Mucosa of descending colon (tissue), 3 donors: ENCODE results near the gene LRRC1. TPM values are rescaled to one million over a fixed set of nuclear protein-coding genes. Genes with fewer than 3 reads are reported as not detected.

Experiments
- ATAC-seq: fragments of 200-7000 bp; cut with Tn5 transposase; one replicate; pipeline ENCODE4 v1.9.1; 2020; ENCODE audit warnings: mild to moderate bottlenecking, moderate library complexity
- DNase-seq, 3 donors: peaks; one replicate each; pipeline ENCODE4 v3.0.0-alpha.2; 2020
- H3K36me3 ChIP-seq: fragments of 200-600 bp; one replicate; pipeline ENCODE4 v1.8.0; 2021; ENCODE audit warnings: low read depth, mild to moderate bottlenecking
- H3K4me1 ChIP-seq: fragments of 200-600 bp; one replicate; pipeline ENCODE4 v1.8.0; 2021; ENCODE audit warnings: low read depth, mild to moderate bottlenecking
- H3K4me3 ChIP-seq: fragments of 200-600 bp; one replicate; pipeline ENCODE4 v1.8.0; 2021; ENCODE audit warnings: mild to moderate bottlenecking
- H3K9me3 ChIP-seq: fragments of 200-600 bp; one replicate; pipeline ENCODE4 v1.8.0; 2021; ENCODE audit warnings: mild to moderate bottlenecking
- intact Hi-C, 2 donors: fragments of 100-400 bp; cut with DNase I in 1 of 2; cut with micrococcal nuclease in 1 of 2; formaldehyde crosslinking; loops; one replicate each; pipeline versions ENCODE4 v1.11.0 to v1.11.1; 2022; cut with DNase I, micrococcal nuclease
- total RNA-seq, 3 donors: library from RNA; stranded (reverse); fragmentation: NEBNext Ultra II Directional in 2 of 3; extraction: Animal tissue kit (Norgen Biotek cat#: 25700) in 2 of 3; gene quantifications; one replicate each; pipeline versions ENCODE4 v1.2.1 to v1.2.4, GENCODE V29; 2021 to 2023
- TF ChIP-seq, protein P1 (sequence below): fragments of 200-600 bp; IDR thresholded peaks from one replicate; pipeline ENCODE4 v1.8.0; 2022; ENCODE audit warnings: antibody characterized with exemption, mild to moderate bottlenecking
- donor health status: DM: no; HTN: no; CAD: no; lungs with moderate emphysema.
- donor health status: DM: no; HTN: no; CAD: no.
- donor health status: DM: no; HTN: yes; CAD: no.

The LRRC1 gene
- total RNA-seq, 3 donors from 2014 or later: 57.7 to 105 (median 89.4) TPM

DNA sequence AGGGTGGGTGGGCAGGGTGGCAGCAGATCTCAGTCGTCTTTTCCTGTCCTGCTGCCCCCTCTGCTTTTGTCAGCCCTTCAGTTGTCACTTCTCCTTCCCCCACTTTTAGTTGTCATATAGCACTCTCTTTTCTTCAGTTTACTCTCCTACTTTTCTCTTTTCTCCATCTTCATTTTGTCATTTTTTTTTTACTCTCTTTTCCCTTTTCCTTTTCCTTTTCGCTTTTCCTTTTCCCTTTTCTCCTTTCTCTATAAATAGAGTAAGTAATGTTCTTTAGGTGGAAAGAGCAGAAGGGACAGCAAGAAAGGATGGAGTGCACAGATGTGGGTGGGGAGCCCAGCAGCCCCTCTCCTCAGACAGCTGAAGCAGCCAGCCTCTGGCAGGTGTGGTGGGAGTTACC is 108.6 kb downstream of the LRRC1 start:
- H3K36me3 ChIP-seq: no peaks in the 10 kb centered on the region
- no peak for DNase-seq
- no peaks in the 10 kb centered on the region for H3K4me1 ChIP-seq
- H3K9me3 ChIP-seq: no peaks in the 10 kb centered on the region
- TF ChIP-seq, protein P1, sequence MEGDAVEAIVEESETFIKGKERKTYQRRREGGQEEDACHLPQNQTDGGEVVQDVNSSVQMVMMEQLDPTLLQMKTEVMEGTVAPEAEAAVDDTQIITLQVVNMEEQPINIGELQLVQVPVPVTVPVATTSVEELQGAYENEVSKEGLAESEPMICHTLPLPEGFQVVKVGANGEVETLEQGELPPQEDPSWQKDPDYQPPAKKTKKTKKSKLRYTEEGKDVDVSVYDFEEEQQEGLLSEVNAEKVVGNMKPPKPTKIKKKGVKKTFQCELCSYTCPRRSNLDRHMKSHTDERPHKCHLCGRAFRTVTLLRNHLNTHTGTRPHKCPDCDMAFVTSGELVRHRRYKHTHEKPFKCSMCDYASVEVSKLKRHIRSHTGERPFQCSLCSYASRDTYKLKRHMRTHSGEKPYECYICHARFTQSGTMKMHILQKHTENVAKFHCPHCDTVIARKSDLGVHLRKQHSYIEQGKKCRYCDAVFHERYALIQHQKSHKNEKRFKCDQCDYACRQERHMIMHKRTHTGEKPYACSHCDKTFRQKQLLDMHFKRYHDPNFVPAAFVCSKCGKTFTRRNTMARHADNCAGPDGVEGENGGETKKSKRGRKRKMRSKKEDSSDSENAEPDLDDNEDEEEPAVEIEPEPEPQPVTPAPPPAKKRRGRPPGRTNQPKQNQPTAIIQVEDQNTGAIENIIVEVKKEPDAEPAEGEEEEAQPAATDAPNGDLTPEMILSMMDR: no peak
- intact Hi-C loops: no loop called here
- no peak for ATAC-seq
- H3K4me3 ChIP-seq: no peak overlapping the region

DNA sequence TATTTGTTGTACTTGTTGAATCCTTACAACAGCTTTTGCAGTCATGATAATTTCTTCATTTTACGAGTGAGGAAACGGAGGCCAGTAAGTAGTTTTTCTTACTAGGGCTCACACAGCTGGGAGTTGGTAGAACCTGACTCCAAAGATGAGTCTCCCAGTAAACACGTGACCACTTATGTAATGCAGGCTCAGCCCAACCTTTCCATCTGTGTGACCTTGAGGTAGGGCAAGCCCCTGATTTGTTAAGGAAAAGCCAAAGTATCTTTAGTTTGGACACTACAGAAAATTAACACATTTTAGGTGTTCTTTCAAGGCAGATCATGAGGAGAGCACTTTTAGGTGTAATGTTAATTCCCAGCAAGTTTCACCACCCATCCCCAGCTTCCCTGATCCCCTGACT is 111.3 kb downstream of the LRRC1 start:
- H3K4me1 ChIP-seq: no peaks in the 10 kb centered on the region
- no peaks in the 10 kb centered on the region for H3K36me3 ChIP-seq
- TF ChIP-seq, protein P1: no peak
- no peak overlapping the region for H3K4me3 ChIP-seq
- H3K9me3 ChIP-seq: no peaks in the 10 kb centered on the region
- ATAC-seq: no peak
- DNase-seq: no peak
- intact Hi-C loops: no loop called here

DNA sequence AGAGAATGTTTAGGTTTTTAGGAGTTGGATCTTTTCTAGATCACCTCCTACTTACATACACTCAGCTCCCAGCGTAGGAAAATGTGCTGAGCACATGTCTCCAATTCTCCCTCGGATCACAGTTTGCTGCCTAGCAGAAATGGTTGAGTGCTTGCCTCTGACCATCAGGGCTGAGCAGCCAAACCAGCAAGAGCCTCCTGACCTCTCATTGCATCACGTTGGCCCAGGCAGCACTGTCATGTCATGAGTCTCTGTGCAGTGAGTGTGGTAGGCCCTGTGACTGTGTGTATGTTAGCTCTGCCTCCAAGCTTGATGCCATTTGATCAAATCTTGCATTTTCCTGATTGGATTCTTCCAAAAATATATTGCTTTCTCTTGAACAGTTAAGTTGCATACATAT is 112.0 kb downstream of the LRRC1 start:
- H3K4me1 ChIP-seq: no peaks in the 10 kb centered on the region
- no peaks in the 10 kb centered on the region for H3K9me3 ChIP-seq
- intact Hi-C loops: no loop called here
- H3K36me3 ChIP-seq: no peaks in the 10 kb centered on the region
- TF ChIP-seq, protein P1: no peak
- H3K4me3 ChIP-seq: no peak overlapping the region
- no peak for ATAC-seq
- no peak for DNase-seq

- intact Hi-C loops: no loop called here
- ATAC-seq: no peak
- DNase-seq: no peak
- TF ChIP-seq, protein P1: no peak
- Histone ChIP-seq H3K36me3 (no peaks in the 10 kb centered on the region), H3K4me1 (peaks cover 6% of the 10 kb centered on the region), H3K9me3 (no peaks in the 10 kb centered on the region), H3K4me3 (no peak overlapping the region)
Observed at GRCh38 chr6:53910834-53911233, 116.0 kb downstream of the LRRC1 start.

DNA sequence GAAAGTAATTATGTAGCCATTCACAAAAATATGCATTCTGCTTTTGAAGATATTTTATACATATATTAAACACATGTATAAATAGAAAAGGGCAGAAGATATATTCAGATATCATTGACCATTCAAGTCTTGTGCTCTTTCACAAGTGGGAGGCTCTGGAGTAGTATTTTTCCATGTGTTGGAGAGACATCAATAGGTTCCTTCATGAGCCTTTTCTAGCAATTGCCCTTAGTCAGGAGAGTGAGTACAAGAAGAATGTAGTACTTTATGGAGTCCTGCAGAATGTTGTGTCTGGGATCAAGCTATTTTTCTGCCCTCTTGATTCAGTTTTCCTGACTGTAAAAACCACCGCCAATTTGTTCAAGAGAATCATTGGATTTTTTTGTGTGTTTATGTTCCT is 117.9 kb downstream of the LRRC1 start:
- H3K4me1 ChIP-seq: peaks cover 6% of the 10 kb centered on the region
- no peaks in the 10 kb centered on the region for H3K36me3 ChIP-seq
- TF ChIP-seq, protein P1: no peak
- DNase-seq (no peak), ATAC-seq (no peak)
- no peaks in the 10 kb centered on the region for H3K9me3 ChIP-seq
- no peak overlapping the region for H3K4me3 ChIP-seq
- intact Hi-C loops: no loop called here

- H3K4me3 ChIP-seq: no peak overlapping the region
- H3K9me3 ChIP-seq: no peaks in the 10 kb centered on the region
- intact Hi-C loops: no loop called here
- TF ChIP-seq, protein P1: no peak
- DNase-seq (no peak), ATAC-seq (peak; percentile 69)
- peaks cover 6% of the 10 kb centered on the region for H3K4me1 ChIP-seq
- no peaks in the 10 kb centered on the region for H3K36me3 ChIP-seq
Observed at GRCh38 chr6:53913286-53913685, 118.5 kb downstream of the LRRC1 start.
